K562 (cell line): Measurements from ENCODE around the gene AP1G1. TPM values are rescaled to one million over a fixed set of nuclear protein-coding genes. Genes with fewer than 3 reads are reported as not detected.
A peak's percentile ranks its signal among the peaks of the same experiment; 100 is the strongest.

Experiments used
- HMG20A ChIP-seq: fragments of 450-650 bp; formaldehyde crosslinking; conservative IDR thresholded peaks from 2 replicates; pipeline ENCODE4 v1.4.0; 2020; ENCODE audit warnings: mild to moderate bottlenecking, mixed read lengths
- HNRNPLL ChIP-seq: fragments of 200-400 bp; formaldehyde crosslinking; IDR thresholded peaks from 2 replicates; pipeline ENCODE4 v1.6.1; 2017; ENCODE audit warnings: low read length, low read depth, mild to moderate bottlenecking; ENCODE audit not compliant: poor library complexity, severe bottlenecking
- KLF6 ChIP-seq: fragments of 250-450 bp; sonication (Bioruptor Pico); IDR thresholded peaks from 2 replicates; pipeline ENCODE4 v1.4.0; 2020; ENCODE audit warnings: mild to moderate bottlenecking, moderate library complexity, borderline replicate concordance
- NUFIP1 ChIP-seq: fragments of 450-650 bp; IDR thresholded peaks from 2 replicates; pipeline ENCODE4 v1.6.1; 2018; ENCODE audit not compliant: partially characterized antibody
- RBFOX2 ChIP-seq: fragments of 200-400 bp; formaldehyde crosslinking; IDR thresholded peaks from 2 replicates; pipeline ENCODE4 v1.6.1; 2017; ENCODE audit warnings: low read depth, mild to moderate bottlenecking, low read length, moderate library complexity
- TEAD1 ChIP-seq, 2 experiments: fragments of 450-650 bp in 1 of 2; sonication (generic) in 1 of 2; formaldehyde crosslinking; IDR thresholded peaks; 2 replicates each; pipeline versions ENCODE4 v1.4.0 to v1.8.0; 2020 to 2022; ENCODE audit warnings: mild to moderate bottlenecking in 2 of 2, missing genetic modification reagents in 1 of 2
- TGIF2 ChIP-seq: sonication (generic); formaldehyde crosslinking; IDR thresholded peaks from 2 replicates; pipeline ENCODE4 v1.8.1; 2022; ENCODE audit warnings: mild to moderate bottlenecking, missing genetic modification reagents, moderate library complexity
- ZNF3 ChIP-seq: fragments of 250-450 bp; sonication (Bioruptor Pico); IDR thresholded peaks from 2 replicates; pipeline ENCODE4 v1.5.0; 2021; ENCODE audit warnings: mild to moderate bottlenecking, moderate library complexity
- polyA plus RNA-seq, 8 experiments: library from polyadenylated mRNA; depleted of rRNA in 4 of 8; stranded (reverse) in 5 of 8; unstranded in 3 of 8; fragments of >200 nt; fragmentation: Nextera tagmentation in 2 of 8; fragmentation: Illumina TruSeq in 1 of 8; extraction: Ambion mirVana in 2 of 8; extraction: Trizol in 1 of 8; gene quantifications; 2 replicates each; pipeline versions ENCODE4 v1.2.1 to v1.2.3, GENCODE V29; 2011 to 2014; ENCODE audit warnings: inconsistent platforms in 1 of 8, missing spikeins in 1 of 8
- total RNA-seq, 7 experiments: library from RNA; depleted of rRNA in 6 of 7; stranded (reverse); fragments of >200 nt in 6 of 7; fragmentation: Illumina TruSeq in 2 of 7; extraction: Trizol in 2 of 7; gene quantifications; 2 replicates each; pipeline versions ENCODE4 v1.2.1 to v1.2.3, GENCODE V29; 2011 to 2021; ENCODE audit warnings: low replicate concordance in 1 of 7
- TF ChIP-seq, protein P1 (sequence below), 2 experiments: IDR thresholded peaks; 2 replicates each; pipeline ENCODE4 v1.6.1; 2012; ENCODE audit warnings: improper control_type of control experiment in 2 of 2, low read depth in 2 of 2, low read length in 2 of 2, borderline replicate concordance in 1 of 2
- TF ChIP-seq, protein P2 (sequence below): sonication (generic); formaldehyde crosslinking; IDR thresholded peaks from 2 replicates; pipeline ENCODE4 v1.8.1; 2023; ENCODE audit warnings: mild to moderate bottlenecking, missing genetic modification reagents
- TF ChIP-seq, protein P3 (sequence below), 2 experiments: IDR thresholded peaks; 2 replicates each; pipeline ENCODE4 v1.6.1; 2011; ENCODE audit warnings: borderline replicate concordance in 1 of 2, control low read depth in 1 of 2, low read depth in 1 of 2, low read length in 1 of 2, mild to moderate bottlenecking in 1 of 2, mixed read lengths in 1 of 2, moderate library complexity in 1 of 2; ENCODE audit not compliant: insufficient read depth in 1 of 2, insufficient read length in 1 of 2, poor library complexity in 1 of 2, severe bottlenecking in 1 of 2; ENCODE audit errors: extremely low read depth in 1 of 2
- TF ChIP-seq, protein P4 (sequence below): conservative IDR thresholded peaks from 2 replicates; pipeline ENCODE4 v1.6.1; 2011; ENCODE audit warnings: low read depth, mild to moderate bottlenecking, low read length; ENCODE audit not compliant: control insufficient read depth
- TF ChIP-seq, protein P5 (sequence below), 2 experiments: fragments of 200-800 bp in 1 of 2; sonication (Bioruptor generic) in 1 of 2; sonication (generic) in 1 of 2; formaldehyde crosslinking in 1 of 2; IDR thresholded peaks in 1 of 2; conservative IDR thresholded peaks in 1 of 2; 2 replicates each; pipeline versions ENCODE4 v1.5.0 to v1.6.1; 2016 to 2020; ENCODE audit warnings: missing compliant biosample characterization in 1 of 2, missing genetic modification characterization in 1 of 2, missing genetic modification reagents in 1 of 2
- TF ChIP-seq, protein P6 (sequence below): sonication (generic); IDR thresholded peaks from 2 replicates; pipeline ENCODE4 v1.6.1; 2016

AP1G1 gene
- total and polyA plus RNA-seq, 9 of the 15 experiments (the other 6 are each of a cell fraction or from before 2014, with no cell fraction given): 7.0 to 59.2 (median 42.0) TPM

DNA sequence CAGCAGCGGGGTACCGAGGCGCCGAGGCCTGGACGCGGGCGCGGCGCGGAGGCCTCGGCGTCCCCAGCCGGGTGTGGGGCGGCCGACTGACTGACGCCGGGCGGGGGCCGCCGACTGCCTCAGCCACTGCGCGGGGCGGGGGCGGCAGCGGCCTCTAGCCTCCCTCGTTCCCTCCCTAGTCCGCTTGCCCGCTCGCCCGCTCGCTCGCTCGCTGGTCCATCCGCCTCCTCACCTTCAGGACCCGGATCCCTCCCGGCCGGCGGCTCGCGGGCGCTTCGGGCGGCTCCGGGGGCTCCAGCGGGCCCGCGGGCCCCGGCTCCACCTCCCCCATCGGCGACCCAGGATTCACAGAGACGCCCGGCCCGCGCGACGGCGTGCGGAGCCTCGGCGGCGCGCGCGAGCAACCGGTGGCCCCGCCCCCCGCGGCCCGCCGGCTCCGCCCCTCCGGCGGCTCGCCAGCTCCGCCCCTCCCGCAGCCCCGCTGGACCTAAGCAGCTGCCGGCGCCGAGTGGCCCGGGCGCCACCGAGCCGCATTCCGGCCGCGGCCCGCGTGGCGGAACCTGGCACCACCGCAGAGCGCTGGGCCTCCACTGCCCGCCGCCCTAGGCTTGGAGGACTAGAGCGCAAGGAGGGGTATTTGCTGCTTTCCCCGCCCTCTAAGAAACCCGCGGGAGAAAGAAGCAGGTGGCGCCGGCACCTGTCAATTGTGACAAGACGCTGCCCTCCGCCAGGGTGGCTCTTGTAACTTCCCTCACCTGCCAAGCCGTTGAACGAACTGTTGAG lies 84.9 kb downstream of the AP1G1 start (continued):
- TF ChIP-seq, protein P1, sequence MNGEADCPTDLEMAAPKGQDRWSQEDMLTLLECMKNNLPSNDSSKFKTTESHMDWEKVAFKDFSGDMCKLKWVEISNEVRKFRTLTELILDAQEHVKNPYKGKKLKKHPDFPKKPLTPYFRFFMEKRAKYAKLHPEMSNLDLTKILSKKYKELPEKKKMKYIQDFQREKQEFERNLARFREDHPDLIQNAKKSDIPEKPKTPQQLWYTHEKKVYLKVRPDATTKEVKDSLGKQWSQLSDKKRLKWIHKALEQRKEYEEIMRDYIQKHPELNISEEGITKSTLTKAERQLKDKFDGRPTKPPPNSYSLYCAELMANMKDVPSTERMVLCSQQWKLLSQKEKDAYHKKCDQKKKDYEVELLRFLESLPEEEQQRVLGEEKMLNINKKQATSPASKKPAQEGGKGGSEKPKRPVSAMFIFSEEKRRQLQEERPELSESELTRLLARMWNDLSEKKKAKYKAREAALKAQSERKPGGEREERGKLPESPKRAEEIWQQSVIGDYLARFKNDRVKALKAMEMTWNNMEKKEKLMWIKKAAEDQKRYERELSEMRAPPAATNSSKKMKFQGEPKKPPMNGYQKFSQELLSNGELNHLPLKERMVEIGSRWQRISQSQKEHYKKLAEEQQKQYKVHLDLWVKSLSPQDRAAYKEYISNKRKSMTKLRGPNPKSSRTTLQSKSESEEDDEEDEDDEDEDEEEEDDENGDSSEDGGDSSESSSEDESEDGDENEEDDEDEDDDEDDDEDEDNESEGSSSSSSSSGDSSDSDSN (IDR thresholded peaks at IDR 0.05; ENCODE audit: borderline replicate concordance in 1 of 2, low read depth in 2 of 2, low read length in 2 of 2): peak; percentile 32; a peak in 2 of 4 replicates
- TF ChIP-seq HNRNPLL (no peak), TGIF2 (CRISPR knock-in tag) (0 out of 2 replicates have a peak, but pooled peaks have one; percentile 20), HMG20A (CRISPR knock-in tag) (no peak), TEAD1 (CRISPR knock-in tag; IDR thresholded peaks at IDR 0.05) (peak in 1 of 2 experiments; percentile 85; a peak in 1 of 4 replicates), RBFOX2 (peak; percentile 68), KLF6 (CRISPR knock-in tag) (no peak), ZNF3 (CRISPR knock-in tag) (no peak), NUFIP1 (no peak)
- TF ChIP-seq, protein P2, sequence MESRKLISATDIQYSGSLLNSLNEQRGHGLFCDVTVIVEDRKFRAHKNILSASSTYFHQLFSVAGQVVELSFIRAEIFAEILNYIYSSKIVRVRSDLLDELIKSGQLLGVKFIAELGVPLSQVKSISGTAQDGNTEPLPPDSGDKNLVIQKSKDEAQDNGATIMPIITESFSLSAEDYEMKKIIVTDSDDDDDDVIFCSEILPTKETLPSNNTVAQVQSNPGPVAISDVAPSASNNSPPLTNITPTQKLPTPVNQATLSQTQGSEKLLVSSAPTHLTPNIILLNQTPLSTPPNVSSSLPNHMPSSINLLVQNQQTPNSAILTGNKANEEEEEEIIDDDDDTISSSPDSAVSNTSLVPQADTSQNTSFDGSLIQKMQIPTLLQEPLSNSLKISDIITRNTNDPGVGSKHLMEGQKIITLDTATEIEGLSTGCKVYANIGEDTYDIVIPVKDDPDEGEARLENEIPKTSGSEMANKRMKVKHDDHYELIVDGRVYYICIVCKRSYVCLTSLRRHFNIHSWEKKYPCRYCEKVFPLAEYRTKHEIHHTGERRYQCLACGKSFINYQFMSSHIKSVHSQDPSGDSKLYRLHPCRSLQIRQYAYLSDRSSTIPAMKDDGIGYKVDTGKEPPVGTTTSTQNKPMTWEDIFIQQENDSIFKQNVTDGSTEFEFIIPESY (CRISPR knock-in tag): 0 out of 2 replicates have a peak, but pooled peaks have one; percentile 22
- TF ChIP-seq, protein P3, sequence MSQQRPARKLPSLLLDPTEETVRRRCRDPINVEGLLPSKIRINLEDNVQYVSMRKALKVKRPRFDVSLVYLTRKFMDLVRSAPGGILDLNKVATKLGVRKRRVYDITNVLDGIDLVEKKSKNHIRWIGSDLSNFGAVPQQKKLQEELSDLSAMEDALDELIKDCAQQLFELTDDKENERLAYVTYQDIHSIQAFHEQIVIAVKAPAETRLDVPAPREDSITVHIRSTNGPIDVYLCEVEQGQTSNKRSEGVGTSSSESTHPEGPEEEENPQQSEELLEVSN (IDR thresholded peaks at IDR 0.05; ENCODE audit: borderline replicate concordance in 1 of 2, extremely low read depth in 1 of 2, insufficient read depth in 1 of 2, insufficient read length in 1 of 2, low read depth in 1 of 2, low read length in 1 of 2, poor library complexity in 1 of 2, severe bottlenecking in 1 of 2): peak; percentile 34 to 83
- TF ChIP-seq, protein P4, sequence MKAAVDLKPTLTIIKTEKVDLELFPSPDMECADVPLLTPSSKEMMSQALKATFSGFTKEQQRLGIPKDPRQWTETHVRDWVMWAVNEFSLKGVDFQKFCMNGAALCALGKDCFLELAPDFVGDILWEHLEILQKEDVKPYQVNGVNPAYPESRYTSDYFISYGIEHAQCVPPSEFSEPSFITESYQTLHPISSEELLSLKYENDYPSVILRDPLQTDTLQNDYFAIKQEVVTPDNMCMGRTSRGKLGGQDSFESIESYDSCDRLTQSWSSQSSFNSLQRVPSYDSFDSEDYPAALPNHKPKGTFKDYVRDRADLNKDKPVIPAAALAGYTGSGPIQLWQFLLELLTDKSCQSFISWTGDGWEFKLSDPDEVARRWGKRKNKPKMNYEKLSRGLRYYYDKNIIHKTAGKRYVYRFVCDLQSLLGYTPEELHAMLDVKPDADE: peak; percentile 33
- TF ChIP-seq, protein P5, sequence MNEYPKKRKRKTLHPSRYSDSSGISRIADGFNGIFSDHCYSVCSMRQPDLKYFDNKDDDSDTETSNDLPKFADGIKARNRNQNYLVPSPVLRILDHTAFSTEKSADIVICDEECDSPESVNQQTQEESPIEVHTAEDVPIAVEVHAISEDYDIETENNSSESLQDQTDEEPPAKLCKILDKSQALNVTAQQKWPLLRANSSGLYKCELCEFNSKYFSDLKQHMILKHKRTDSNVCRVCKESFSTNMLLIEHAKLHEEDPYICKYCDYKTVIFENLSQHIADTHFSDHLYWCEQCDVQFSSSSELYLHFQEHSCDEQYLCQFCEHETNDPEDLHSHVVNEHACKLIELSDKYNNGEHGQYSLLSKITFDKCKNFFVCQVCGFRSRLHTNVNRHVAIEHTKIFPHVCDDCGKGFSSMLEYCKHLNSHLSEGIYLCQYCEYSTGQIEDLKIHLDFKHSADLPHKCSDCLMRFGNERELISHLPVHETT (CRISPR knock-in tag; conservative IDR thresholded peaks at IDR 0.05 in 1 of 2, IDR thresholded peaks at IDR 0.05 in 1 of 2): peak in 1 of 2 experiments; percentile 71; a peak in 2 of 4 replicates
- TF ChIP-seq, protein P6, sequence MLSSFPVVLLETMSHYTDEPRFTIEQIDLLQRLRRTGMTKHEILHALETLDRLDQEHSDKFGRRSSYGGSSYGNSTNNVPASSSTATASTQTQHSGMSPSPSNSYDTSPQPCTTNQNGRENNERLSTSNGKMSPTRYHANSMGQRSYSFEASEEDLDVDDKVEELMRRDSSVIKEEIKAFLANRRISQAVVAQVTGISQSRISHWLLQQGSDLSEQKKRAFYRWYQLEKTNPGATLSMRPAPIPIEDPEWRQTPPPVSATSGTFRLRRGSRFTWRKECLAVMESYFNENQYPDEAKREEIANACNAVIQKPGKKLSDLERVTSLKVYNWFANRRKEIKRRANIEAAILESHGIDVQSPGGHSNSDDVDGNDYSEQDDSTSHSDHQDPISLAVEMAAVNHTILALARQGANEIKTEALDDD: no peak
